ENCODE measurements around the gene CNR2.

The CNR2 gene

GRCh38 chr1:23867895-23868556, 45.1 kb downstream of the CNR2 start, which contains the start of gene FUCA1:
FUCA1 (minus strand) TSS chr1:23868290; CDS start chr1:23868286, 4 bp downstream.
- Histone ChIP-seq H4K20me1 (ENCODE audit: insufficient read depth) (no peaks in the 10 kb centered on the region), H3K27ac (no peak within 1 kb of the TSS), H3K79me2 (ENCODE audit: insufficient read depth, low read depth) (no peaks in the 10 kb centered on the region), H3K4me2 (peak within 1 kb of the TSS; percentile 87), H3K36me3 (ENCODE audit: insufficient read depth) (no peaks in the 10 kb centered on the region), H3K4me3 (IDR thresholded peaks at IDR 0.05; ENCODE audit: insufficient read depth, low read depth, low read length) (peak within 1 kb of the TSS; percentile 72), H2AFZ (ENCODE audit: low read depth) (peak within 1 kb of the TSS; percentile 94), H3K4me1 (ENCODE audit: low read depth, poor library complexity, severe bottlenecking) (peaks cover 32% of the 10 kb centered on the region), H3K9ac (peak within 1 kb of the TSS; percentile 18; the same call in 1 of the 2 replicates), H3K27me3 (ENCODE audit: insufficient read depth, low read depth) (no peaks in the 10 kb centered on the region)
- TF ChIP-seq CTCF (conservative IDR thresholded peaks at IDR 0.05; ENCODE audit: low read depth, low read length), result peak; percentile 79

GRCh38 chr1:23867542-23867894, 45.6 kb downstream of the CNR2 start:
- Histone ChIP-seq H3K4me2 (peak overlapping the region; percentile 87), H2AFZ (ENCODE audit: low read depth) (peak overlapping the region; percentile 94), H4K20me1 (ENCODE audit: insufficient read depth) (no peaks in the 10 kb centered on the region), H3K4me1 (ENCODE audit: low read depth, poor library complexity, severe bottlenecking) (peaks cover 32% of the 10 kb centered on the region), H3K36me3 (ENCODE audit: insufficient read depth) (no peaks in the 10 kb centered on the region; the same call in 1 of the 2 replicates), H3K27ac (no peak overlapping the region), H3K27me3 (ENCODE audit: insufficient read depth, low read depth) (no peaks in the 10 kb centered on the region), H3K4me3 (IDR thresholded peaks at IDR 0.05; ENCODE audit: insufficient read depth, low read depth, low read length) (peak overlapping the region; percentile 64), H3K79me2 (ENCODE audit: insufficient read depth, low read depth) (no peaks in the 10 kb centered on the region), H3K9ac (peak overlapping the region; percentile 18; the same call in 1 of the 2 replicates)
- TF ChIP-seq CTCF (conservative IDR thresholded peaks at IDR 0.05; ENCODE audit: low read depth, low read length), result no peak

DNA sequence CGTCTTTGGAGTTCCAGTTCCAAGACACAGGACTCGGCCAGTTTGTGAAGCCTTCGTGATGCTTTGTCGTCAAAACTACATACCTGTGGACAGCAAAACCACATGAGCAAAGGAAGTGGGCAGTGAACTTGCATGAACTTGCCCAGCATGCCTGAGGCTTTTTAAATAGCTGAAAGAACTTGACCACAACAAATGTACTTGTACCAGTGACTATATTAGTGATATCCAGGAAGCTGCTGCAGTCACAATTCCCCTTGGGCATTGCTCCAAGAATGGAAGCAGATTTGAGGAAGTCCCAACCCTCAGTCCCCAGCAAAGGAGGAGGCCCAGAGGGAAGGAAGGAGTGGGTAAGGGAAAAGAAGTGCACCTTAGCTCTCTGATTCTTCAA, 47.6 kb downstream of the CNR2 start:
- Histone ChIP-seq H2AFZ (ENCODE audit: low read depth) (no peak overlapping the region), H3K36me3 (ENCODE audit: insufficient read depth) (peaks cover 2% of the 10 kb centered on the region; the same call in 1 of the 2 replicates), H3K4me2 (peak overlapping the region; percentile 7; the same call in 1 of the 2 replicates), H3K4me3 (IDR thresholded peaks at IDR 0.05; ENCODE audit: insufficient read depth, low read depth, low read length) (no peak overlapping the region), H4K20me1 (ENCODE audit: insufficient read depth) (no peaks in the 10 kb centered on the region), H3K79me2 (ENCODE audit: insufficient read depth, low read depth) (no peaks in the 10 kb centered on the region), H3K27ac (no peak overlapping the region), H3K4me1 (ENCODE audit: low read depth, poor library complexity, severe bottlenecking) (peaks cover 32% of the 10 kb centered on the region), H3K27me3 (ENCODE audit: insufficient read depth, low read depth) (no peaks in the 10 kb centered on the region), H3K9ac (no peak overlapping the region)
- no peak for TF ChIP-seq CTCF (conservative IDR thresholded peaks at IDR 0.05; ENCODE audit: low read depth, low read length)

- Histone ChIP-seq H3K9ac (no peak overlapping the region), H3K27ac (no peak overlapping the region), H2AFZ (ENCODE audit: low read depth) (no peak overlapping the region), H3K4me2 (peak overlapping the region; percentile 7; the same call in 1 of the 2 replicates), H3K36me3 (ENCODE audit: insufficient read depth) (peaks cover 2% of the 10 kb centered on the region; the same call in 1 of the 2 replicates), H4K20me1 (ENCODE audit: insufficient read depth) (no peaks in the 10 kb centered on the region), H3K79me2 (ENCODE audit: insufficient read depth, low read depth) (no peaks in the 10 kb centered on the region), H3K27me3 (ENCODE audit: insufficient read depth, low read depth) (no peaks in the 10 kb centered on the region), H3K4me3 (IDR thresholded peaks at IDR 0.05; ENCODE audit: insufficient read depth, low read depth, low read length) (no peak overlapping the region), H3K4me1 (ENCODE audit: low read depth, poor library complexity, severe bottlenecking) (peaks cover 32% of the 10 kb centered on the region)
- no peak for TF ChIP-seq CTCF (conservative IDR thresholded peaks at IDR 0.05; ENCODE audit: low read depth, low read length)
Observed at GRCh38 chr1:23864801-23865542, 48.2 kb downstream of the CNR2 start.
